BE2C (cell line): ENCODE results near the gene TMEM54.
A peak's percentile ranks its signal among the peaks of the same experiment; 100 is the strongest.

ENCODE experiments used
- DNase-seq: peaks from one replicate; pipeline ENCODE4 v3.0.0-alpha.2; 2020
- H3K27me3 ChIP-seq: fragments of 250-450 bp; sonication (Bioruptor Pico); 2 replicates; pipeline ENCODE4 v1.5.1; 2020; ENCODE audit warnings: mild to moderate bottlenecking
- H3K36me3 ChIP-seq: fragments of 250-450 bp; sonication (Bioruptor Pico); 2 replicates; pipeline ENCODE4 v1.5.1; 2020; ENCODE audit warnings: mild to moderate bottlenecking
- H3K4me1 ChIP-seq: fragments of 250-450 bp; sonication (Bioruptor Pico); 2 replicates; pipeline ENCODE4 v1.5.1; 2020
- H3K4me3 ChIP-seq: 2 replicates; pipeline ENCODE4 v1.5.1; 2011; ENCODE audit warnings: low read depth, low read length
- H3K9me3 ChIP-seq: fragments of 250-450 bp; sonication (Bioruptor Pico); 2 replicates; pipeline ENCODE4 v1.5.1; 2020
- TF ChIP-seq, protein P1 (sequence below): IDR thresholded peaks from 2 replicates; pipeline ENCODE4 v1.5.1; 2012; ENCODE audit warnings: mild to moderate bottlenecking, low read depth, low read length

Gene TMEM54

GRCh38 chr1:32887623-32888022 lies 13.6 kb downstream of the TMEM54 start:
- no peaks in the 10 kb centered on the region for H3K9me3 ChIP-seq
- DNase-seq = no peak
- no peaks in the 10 kb centered on the region for H3K36me3 ChIP-seq
- H3K27me3 ChIP-seq = peaks cover 9% of the 10 kb centered on the region
- H3K4me1 ChIP-seq = no peaks in the 10 kb centered on the region
- TF ChIP-seq, protein P1, sequence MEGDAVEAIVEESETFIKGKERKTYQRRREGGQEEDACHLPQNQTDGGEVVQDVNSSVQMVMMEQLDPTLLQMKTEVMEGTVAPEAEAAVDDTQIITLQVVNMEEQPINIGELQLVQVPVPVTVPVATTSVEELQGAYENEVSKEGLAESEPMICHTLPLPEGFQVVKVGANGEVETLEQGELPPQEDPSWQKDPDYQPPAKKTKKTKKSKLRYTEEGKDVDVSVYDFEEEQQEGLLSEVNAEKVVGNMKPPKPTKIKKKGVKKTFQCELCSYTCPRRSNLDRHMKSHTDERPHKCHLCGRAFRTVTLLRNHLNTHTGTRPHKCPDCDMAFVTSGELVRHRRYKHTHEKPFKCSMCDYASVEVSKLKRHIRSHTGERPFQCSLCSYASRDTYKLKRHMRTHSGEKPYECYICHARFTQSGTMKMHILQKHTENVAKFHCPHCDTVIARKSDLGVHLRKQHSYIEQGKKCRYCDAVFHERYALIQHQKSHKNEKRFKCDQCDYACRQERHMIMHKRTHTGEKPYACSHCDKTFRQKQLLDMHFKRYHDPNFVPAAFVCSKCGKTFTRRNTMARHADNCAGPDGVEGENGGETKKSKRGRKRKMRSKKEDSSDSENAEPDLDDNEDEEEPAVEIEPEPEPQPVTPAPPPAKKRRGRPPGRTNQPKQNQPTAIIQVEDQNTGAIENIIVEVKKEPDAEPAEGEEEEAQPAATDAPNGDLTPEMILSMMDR = no peak
- H3K4me3 ChIP-seq = no peak overlapping the region

DNA sequence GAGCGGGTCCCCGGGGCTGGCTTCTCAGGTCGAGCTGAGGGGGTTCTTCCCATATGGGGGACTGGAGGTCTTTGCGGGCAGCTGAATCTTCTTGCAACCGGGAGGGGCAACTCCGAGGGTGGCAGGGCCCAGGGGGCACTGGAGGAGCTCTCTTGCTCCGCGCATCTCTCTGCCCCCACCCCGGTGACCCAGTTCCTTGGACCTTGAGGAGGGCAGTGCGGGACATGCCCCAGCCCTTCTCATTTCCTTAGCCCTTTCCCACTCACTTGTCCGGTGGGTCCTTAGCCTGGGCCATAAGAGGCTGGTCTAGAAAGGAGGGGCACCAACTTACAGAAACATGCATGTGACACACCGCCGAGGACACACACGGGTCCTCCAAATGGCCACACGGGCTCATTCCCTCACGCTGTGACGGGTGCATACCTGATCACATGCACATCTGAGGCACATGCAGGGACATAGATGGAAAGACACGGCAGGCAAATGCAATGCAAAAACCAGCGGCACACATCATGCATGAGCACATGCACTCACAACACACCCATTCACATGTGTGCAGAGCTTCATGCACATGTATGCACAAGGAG lies 14.3 kb downstream of the TMEM54 start:
- Histone ChIP-seq H3K36me3 (no peaks in the 10 kb centered on the region), H3K9me3 (no peaks in the 10 kb centered on the region), H3K27me3 (peaks cover 9% of the 10 kb centered on the region), H3K4me3 (no peak overlapping the region), H3K4me1 (no peaks in the 10 kb centered on the region)
- TF ChIP-seq, protein P1 = no peak
- DNase-seq = no peak

DNA sequence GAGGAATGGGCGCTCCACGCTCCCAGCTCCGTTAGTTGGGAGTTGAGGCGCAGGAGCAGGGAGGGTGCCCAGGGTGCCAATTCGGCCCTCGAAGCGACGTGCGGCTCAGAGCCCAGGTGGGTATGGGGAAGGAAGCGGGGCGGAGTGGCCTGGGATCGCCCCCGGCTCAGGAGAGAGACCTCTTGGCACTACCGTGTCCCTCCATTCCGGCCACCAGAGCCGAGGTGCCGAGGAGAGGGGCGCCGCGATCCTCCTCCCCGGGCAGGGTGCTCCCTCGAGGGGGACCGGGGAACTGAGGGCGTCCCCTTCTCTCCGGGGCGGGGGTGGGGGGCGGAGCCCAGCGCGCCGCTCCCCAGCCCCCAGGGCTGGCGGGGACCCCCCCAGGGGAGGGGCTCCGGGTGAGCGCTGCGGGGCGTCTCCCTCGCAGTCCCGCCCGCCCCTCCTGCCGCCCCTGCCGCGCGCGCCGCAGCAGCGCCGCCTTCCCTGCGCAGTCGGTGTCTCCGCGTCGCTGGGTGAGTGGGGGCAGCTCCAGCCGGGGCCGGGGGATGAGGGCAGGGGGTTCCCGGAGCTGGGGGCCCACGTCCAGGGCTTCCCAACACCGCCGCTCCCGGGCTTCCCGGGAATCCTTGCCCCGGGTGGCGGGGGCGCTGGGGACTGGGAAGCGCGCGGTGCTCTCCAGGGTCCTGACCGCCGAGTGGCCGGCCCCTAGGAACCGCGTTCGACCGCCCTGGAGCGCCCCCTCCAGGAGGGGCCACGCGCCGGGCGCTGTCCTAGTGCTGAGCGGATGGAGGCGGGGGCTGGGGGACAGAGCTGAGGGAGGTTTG lies 15.0 kb downstream of the TMEM54 start, which contains the start of gene HPCA:
TSS of gene HPCA (plus strand) at position 488 of the 824 bp plus-strand sequence. CDS start 2,408 bp downstream, outside the sequence.
- H3K9me3 ChIP-seq = no peaks in the 10 kb centered on the region
- no peaks in the 10 kb centered on the region for H3K36me3 ChIP-seq
- TF ChIP-seq, protein P1 = peak; percentile 28; the same call in 1 of the 2 replicates
- H3K27me3 ChIP-seq = peaks cover 9% of the 10 kb centered on the region
- DNase-seq = no peak
- H3K4me1 ChIP-seq = no peaks in the 10 kb centered on the region
- no peak within 1 kb of the TSS for H3K4me3 ChIP-seq

DNA sequence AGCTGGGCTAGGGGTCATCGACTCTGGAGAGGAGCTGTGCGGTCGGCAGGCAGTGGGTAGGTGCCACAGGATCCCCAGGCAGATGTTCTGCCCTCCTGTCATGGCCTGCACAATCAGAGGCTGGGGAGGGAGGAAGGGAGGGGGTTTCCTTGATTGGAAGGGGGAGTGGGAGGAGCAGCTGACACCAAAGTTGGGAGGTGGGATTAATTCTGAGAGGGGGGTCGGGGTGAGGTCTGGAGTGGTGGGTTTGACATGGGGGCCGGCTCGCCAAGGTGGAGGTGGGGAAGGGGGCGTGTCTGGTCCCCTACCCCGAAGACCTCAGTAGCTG lies 15.5 kb downstream of the TMEM54 start:
- TF ChIP-seq, protein P1 = no peak
- Histone ChIP-seq H3K4me3 (no peak overlapping the region), H3K9me3 (no peaks in the 10 kb centered on the region), H3K4me1 (no peaks in the 10 kb centered on the region), H3K36me3 (no peaks in the 10 kb centered on the region), H3K27me3 (peaks cover 9% of the 10 kb centered on the region)
- DNase-seq = no peak

- H3K4me1 ChIP-seq = no peaks in the 10 kb centered on the region
- H3K36me3 ChIP-seq = no peaks in the 10 kb centered on the region
- H3K27me3 ChIP-seq = peaks cover 9% of the 10 kb centered on the region
- no peaks in the 10 kb centered on the region for H3K9me3 ChIP-seq
- DNase-seq = no peak
- no peak overlapping the region for H3K4me3 ChIP-seq
- TF ChIP-seq, protein P1 = no peak
Observed at GRCh38 chr1:32884726-32885125, 16.5 kb downstream of the TMEM54 start.

DNA sequence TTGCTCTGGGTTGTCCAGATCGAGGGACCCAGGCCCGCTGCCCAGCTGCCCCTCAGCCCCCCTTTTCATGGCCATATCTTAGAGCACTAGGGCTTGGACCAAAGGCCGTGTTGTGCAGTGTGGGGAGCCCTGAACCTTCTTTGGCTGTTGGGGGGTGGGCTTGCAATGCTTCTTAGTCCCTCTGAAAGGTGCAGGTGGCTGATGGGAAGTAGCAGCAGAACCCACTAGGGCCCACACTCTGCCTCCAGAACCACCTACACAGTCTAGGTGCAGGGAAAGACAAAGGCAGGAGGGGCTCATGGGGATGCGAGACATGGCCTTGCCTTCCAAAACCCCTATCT lies 17.2 kb downstream of the TMEM54 start:
- no peaks in the 10 kb centered on the region for H3K9me3 ChIP-seq
- no peak for DNase-seq
- TF ChIP-seq, protein P1 = no peak
- H3K4me1 ChIP-seq = no peaks in the 10 kb centered on the region
- H3K27me3 ChIP-seq = peaks cover 9% of the 10 kb centered on the region
- H3K36me3 ChIP-seq = no peaks in the 10 kb centered on the region
- H3K4me3 ChIP-seq = no peak overlapping the region
